ENCODE results near the gene NDUFA12. TPM values are rescaled to one million over a fixed set of nuclear protein-coding genes. Genes with fewer than 3 reads are reported as not detected.
A peak's percentile ranks its signal among the peaks of the same experiment; 100 is the strongest.

NDUFA12 gene
- total and polyA plus RNA-seq, 9 of the 15 experiments (the other 6 are each of a cell fraction or from before 2014, with no cell fraction given) = 115 to 986 (median 283) TPM

DNA sequence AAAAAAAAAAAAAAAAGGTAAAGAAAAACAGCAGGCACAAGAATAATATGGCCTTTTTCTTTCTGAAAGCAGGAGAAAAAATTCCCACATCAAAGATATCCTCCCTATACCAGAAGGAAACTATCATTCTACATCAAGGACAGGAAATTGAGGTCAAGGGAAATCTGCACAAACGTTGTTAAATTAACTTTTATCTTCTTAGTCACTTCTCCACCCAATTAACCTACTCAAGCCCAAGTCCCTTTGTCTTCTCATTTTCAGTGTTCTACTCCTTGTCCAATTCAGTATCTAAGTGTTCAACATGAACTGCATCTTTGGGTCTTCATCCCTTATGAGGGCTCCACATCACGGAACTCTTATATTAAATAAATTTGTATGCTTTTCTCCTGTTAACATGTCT, 15.7 kb downstream of the NDUFA12 start:
- Histone ChIP-seq H3K9ac (ENCODE audit: insufficient read depth in 1 of 2, low read depth in 2 of 2, low read length in 2 of 2) (no peak overlapping the region), H3K27me3 (ENCODE audit: control insufficient read depth in 2 of 2, insufficient read depth in 2 of 2, low read length in 2 of 2) (no peaks in the 10 kb centered on the region), H3K9me1 (ENCODE audit: control insufficient read depth, insufficient read depth, low read length) (no peaks in the 10 kb centered on the region), H3K79me2 (ENCODE audit: control insufficient read depth, insufficient read depth, low read length) (peaks cover 3% of the 10 kb centered on the region; the same call in 1 of the 3 replicates), H2AFZ (ENCODE audit: low read depth, low read length) (no peak overlapping the region), H3K36me3 (ENCODE audit: control insufficient read depth, insufficient read depth, low read length) (peaks cover 41% of the 10 kb centered on the region; the same call in 2 of the 3 replicates), H3K4me3 (no peak overlapping the region), H3K9me3 (replicated peaks; ENCODE audit: control insufficient read depth, insufficient read depth, low read depth, low read length) (no peaks in the 10 kb centered on the region), H4K20me1 (replicated peaks; ENCODE audit: control insufficient read depth, insufficient read depth, low read length) (no peaks in the 10 kb centered on the region), H3K4me2 (ENCODE audit: insufficient read depth, low read length) (no peak overlapping the region), H3K4me1 (replicated peaks in 1 of 2; ENCODE audit: control insufficient read depth in 2 of 2, insufficient read depth in 2 of 2, low read length in 2 of 2) (no peaks in the 10 kb centered on the region), H3K27ac (ENCODE audit: extremely low read depth, low read depth, low read length) (no peak overlapping the region)
- in situ Hi-C loops (cut with MboI) (no loop called here), intact Hi-C loops (cut with micrococcal nuclease) (no loop called here)
- no peak for DNase-seq (ENCODE audit: extremely low read depth in 1 of 4, low spot score in 3 of 4)
- WGBS (ENCODE audit: insufficient coverage, low coverage, missing lambda C conversion rate) = 60% methylated on average over 2 of the region's 2 CpGs
- ChIA-PET CTCF (ENCODE audit: low intra/inter-chr PET ratio) (no interaction called here), POLR2A (no interaction called here)
- ATAC-seq = no peak
- TF ChIP-seq, protein P1, sequence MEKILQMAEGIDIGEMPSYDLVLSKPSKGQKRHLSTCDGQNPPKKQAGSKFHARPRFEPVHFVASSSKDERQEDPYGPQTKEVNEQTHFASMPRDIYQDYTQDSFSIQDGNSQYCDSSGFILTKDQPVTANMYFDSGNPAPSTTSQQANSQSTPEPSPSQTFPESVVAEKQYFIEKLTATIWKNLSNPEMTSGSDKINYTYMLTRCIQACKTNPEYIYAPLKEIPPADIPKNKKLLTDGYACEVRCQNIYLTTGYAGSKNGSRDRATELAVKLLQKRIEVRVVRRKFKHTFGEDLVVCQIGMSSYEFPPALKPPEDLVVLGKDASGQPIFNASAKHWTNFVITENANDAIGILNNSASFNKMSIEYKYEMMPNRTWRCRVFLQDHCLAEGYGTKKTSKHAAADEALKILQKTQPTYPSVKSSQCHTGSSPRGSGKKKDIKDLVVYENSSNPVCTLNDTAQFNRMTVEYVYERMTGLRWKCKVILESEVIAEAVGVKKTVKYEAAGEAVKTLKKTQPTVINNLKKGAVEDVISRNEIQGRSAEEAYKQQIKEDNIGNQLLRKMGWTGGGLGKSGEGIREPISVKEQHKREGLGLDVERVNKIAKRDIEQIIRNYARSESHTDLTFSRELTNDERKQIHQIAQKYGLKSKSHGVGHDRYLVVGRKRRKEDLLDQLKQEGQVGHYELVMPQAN (IDR thresholded peaks at IDR 0.05; ENCODE audit: borderline replicate concordance) = no peak
- TF ChIP-seq FOXK2 (conservative IDR thresholded peaks at IDR 0.05 in 1 of 2, IDR thresholded peaks at IDR 0.05 in 1 of 2; ENCODE audit: low read depth in 2 of 2) = no peak
- no peak for FAIRE-seq
- BruUV-seq (replicated peaks) = no TSS peak

DNA sequence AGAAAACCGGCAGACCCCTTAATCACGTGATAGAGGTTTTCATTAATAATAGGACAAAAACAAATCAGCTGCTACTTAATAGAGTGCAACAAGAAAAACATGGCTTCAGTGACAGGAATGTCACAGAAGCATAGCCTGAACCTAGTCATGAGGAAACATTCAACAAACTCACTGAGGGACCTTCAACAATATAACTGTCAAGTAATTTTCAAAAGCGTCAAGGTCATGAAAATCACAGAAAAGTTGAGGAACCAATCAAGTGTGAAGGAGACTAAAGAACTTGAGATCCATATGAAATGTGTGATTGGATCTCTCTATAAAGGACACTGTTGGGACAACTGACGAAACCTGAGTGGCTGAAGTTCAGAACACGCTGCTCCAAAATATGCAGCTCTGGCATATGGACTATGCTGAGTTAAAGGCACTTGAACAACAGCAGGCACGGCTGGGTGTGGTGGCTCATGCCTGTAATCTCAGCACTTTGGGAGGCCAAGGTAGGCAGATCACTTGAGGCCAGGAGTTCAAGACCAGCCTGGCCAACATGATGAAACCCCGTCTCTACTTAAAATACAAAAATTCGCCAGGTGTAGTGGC, 16.3 kb downstream of the NDUFA12 start:
- ChIA-PET POLR2A (no interaction called here), CTCF (ENCODE audit: low intra/inter-chr PET ratio) (no interaction called here)
- Histone ChIP-seq H4K20me1 (replicated peaks; ENCODE audit: control insufficient read depth, insufficient read depth, low read length) (no peaks in the 10 kb centered on the region), H3K79me2 (ENCODE audit: control insufficient read depth, insufficient read depth, low read length) (peaks cover 3% of the 10 kb centered on the region; the same call in 1 of the 3 replicates), H2AFZ (ENCODE audit: low read depth, low read length) (no peak overlapping the region), H3K4me3 (no peak overlapping the region), H3K4me1 (replicated peaks in 1 of 2; ENCODE audit: control insufficient read depth in 2 of 2, insufficient read depth in 2 of 2, low read length in 2 of 2) (no peaks in the 10 kb centered on the region), H3K27ac (ENCODE audit: extremely low read depth, low read depth, low read length) (no peak overlapping the region), H3K4me2 (ENCODE audit: insufficient read depth, low read length) (no peak overlapping the region), H3K36me3 (ENCODE audit: control insufficient read depth, insufficient read depth, low read length) (peaks cover 34% of the 10 kb centered on the region; the same call in 2 of the 3 replicates), H3K9me1 (ENCODE audit: control insufficient read depth, insufficient read depth, low read length) (no peaks in the 10 kb centered on the region), H3K27me3 (ENCODE audit: control insufficient read depth in 2 of 2, insufficient read depth in 2 of 2, low read length in 2 of 2) (no peaks in the 10 kb centered on the region), H3K9ac (ENCODE audit: insufficient read depth in 1 of 2, low read depth in 2 of 2, low read length in 2 of 2) (no peak overlapping the region), H3K9me3 (replicated peaks; ENCODE audit: control insufficient read depth, insufficient read depth, low read depth, low read length) (no peaks in the 10 kb centered on the region)
- ATAC-seq (no peak), FAIRE-seq (peak; percentile 19), DNase-seq (ENCODE audit: extremely low read depth in 1 of 4, low spot score in 3 of 4) (no peak)
- no TSS peak for BruUV-seq (replicated peaks)
- intact Hi-C loops (cut with micrococcal nuclease) = no loop called here
- WGBS (ENCODE audit: insufficient coverage, low coverage, missing lambda C conversion rate) = 89% methylated on average over 8 of the region's 8 CpGs
- in situ Hi-C loops (cut with MboI) = no loop called here
- TF ChIP-seq ETS2 (tag; IDR thresholded peaks at IDR 0.05; ENCODE audit: borderline replicate concordance, poor library complexity, severe bottlenecking) (no peak), ZNF77 (CRISPR knock-in tag; IDR thresholded peaks at IDR 0.05) (no peak), NR3C1 (CRISPR knock-in tag; IDR thresholded peaks at IDR 0.05) (no peak), CHD1 (IDR thresholded peaks at IDR 0.05; ENCODE audit: low read length) (no peak)
- TF ChIP-seq, protein P2, sequence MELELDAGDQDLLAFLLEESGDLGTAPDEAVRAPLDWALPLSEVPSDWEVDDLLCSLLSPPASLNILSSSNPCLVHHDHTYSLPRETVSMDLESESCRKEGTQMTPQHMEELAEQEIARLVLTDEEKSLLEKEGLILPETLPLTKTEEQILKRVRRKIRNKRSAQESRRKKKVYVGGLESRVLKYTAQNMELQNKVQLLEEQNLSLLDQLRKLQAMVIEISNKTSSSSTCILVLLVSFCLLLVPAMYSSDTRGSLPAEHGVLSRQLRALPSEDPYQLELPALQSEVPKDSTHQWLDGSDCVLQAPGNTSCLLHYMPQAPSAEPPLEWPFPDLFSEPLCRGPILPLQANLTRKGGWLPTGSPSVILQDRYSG (tag; conservative IDR thresholded peaks at IDR 0.05; ENCODE audit: low read depth) = no peak
